Measurements from ENCODE around the gene RBMS1. TPM values are rescaled to one million over a fixed set of nuclear protein-coding genes. Genes with fewer than 3 reads are reported as not detected.

RBMS1 gene
- polyA plus RNA-seq, 1 donor (not counting 4 experiments of a cell fraction or from before 2014, with no cell fraction given), result 89.1 TPM

DNA sequence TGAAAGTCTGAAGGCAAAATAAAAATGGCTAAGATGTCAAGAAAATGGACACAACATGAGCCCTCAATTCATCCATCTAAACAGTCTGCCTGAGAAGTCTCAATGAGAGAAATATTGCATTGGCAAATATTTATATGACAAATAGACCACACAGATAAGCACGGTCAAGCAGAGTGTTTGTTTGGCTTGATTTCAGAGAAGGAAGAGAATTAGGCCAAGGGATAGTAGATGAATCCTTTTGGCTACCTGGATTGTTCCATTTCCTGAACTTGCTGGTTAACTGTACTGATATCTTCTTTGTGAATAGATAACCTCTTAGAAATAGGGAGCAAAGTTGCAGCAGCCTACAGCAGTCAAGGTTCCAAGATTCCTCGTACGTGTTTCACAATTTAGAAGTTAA lies 129.6 kb downstream of the RBMS1 start:
- no peaks in the 10 kb centered on the region for H4K20me1 ChIP-seq (ENCODE audit: control insufficient read depth, extremely low read depth, insufficient read depth, low read length)
- dilution Hi-C loops (cut with MboI; ENCODE audit: extremely low pct_ligation_motif_present, low sequenced_read_pairs), result no loop called here
- H3K36me3 ChIP-seq (ENCODE audit: control insufficient read depth in 2 of 2, extremely low read depth in 1 of 2, insufficient read depth in 2 of 2, low read length in 2 of 2), result peaks cover 5 to 20% of the 10 kb centered on the region in 2 experiments
- H3K4me2 ChIP-seq (ENCODE audit: control insufficient read depth, extremely low read depth, insufficient read depth, low read depth, low read length), result no peak overlapping the region
- DNase-seq (ENCODE audit: low read depth, low spot score) (no peak), FAIRE-seq (peak; percentile 76)
- H2AFZ ChIP-seq (ENCODE audit: control insufficient read depth, low read length), result no peak overlapping the region
- H3K27me3 ChIP-seq (ENCODE audit: control insufficient read depth, extremely low read depth, insufficient read depth, low read length), result no peaks in the 10 kb centered on the region
- TF ChIP-seq EZH2 (IDR thresholded peaks at IDR 0.05; ENCODE audit: low read length), result no peak
- TF ChIP-seq, protein P1, sequence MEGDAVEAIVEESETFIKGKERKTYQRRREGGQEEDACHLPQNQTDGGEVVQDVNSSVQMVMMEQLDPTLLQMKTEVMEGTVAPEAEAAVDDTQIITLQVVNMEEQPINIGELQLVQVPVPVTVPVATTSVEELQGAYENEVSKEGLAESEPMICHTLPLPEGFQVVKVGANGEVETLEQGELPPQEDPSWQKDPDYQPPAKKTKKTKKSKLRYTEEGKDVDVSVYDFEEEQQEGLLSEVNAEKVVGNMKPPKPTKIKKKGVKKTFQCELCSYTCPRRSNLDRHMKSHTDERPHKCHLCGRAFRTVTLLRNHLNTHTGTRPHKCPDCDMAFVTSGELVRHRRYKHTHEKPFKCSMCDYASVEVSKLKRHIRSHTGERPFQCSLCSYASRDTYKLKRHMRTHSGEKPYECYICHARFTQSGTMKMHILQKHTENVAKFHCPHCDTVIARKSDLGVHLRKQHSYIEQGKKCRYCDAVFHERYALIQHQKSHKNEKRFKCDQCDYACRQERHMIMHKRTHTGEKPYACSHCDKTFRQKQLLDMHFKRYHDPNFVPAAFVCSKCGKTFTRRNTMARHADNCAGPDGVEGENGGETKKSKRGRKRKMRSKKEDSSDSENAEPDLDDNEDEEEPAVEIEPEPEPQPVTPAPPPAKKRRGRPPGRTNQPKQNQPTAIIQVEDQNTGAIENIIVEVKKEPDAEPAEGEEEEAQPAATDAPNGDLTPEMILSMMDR (optimal IDR thresholded peaks at IDR 0.05 in 1 of 3, IDR thresholded peaks at IDR 0.05 in 1 of 3, conservative IDR thresholded peaks at IDR 0.05 in 1 of 3; ENCODE audit: extremely low read depth in 1 of 3, insufficient read depth in 2 of 3, low read length in 3 of 3), result no peak
- H3K9ac ChIP-seq (ENCODE audit: control insufficient read depth, extremely low read depth, insufficient read depth, low read length), result no peak overlapping the region
- no peak overlapping the region for H3K27ac ChIP-seq (ENCODE audit: control insufficient read depth, insufficient read depth, low read length)
- H3K79me2 ChIP-seq (ENCODE audit: control insufficient read depth, insufficient read depth, low read length), result peaks cover 95% of the 10 kb centered on the region
- no peaks in the 10 kb centered on the region for H3K4me1 ChIP-seq (ENCODE audit: control insufficient read depth, extremely low read depth, insufficient read depth, low read length)
- no peaks in the 10 kb centered on the region for H3K9me1 ChIP-seq (ENCODE audit: control insufficient read depth, extremely low read depth, insufficient read depth, low read length)
- no peak overlapping the region for H3K4me3 ChIP-seq (ENCODE audit: control insufficient read depth in 2 of 3, extremely low read depth in 1 of 3, insufficient read depth in 2 of 3, low read depth in 1 of 3, low read length in 3 of 3)
- no peaks in the 10 kb centered on the region for H3K9me3 ChIP-seq (ENCODE audit: control insufficient read depth, low read depth, low read length)

DNA sequence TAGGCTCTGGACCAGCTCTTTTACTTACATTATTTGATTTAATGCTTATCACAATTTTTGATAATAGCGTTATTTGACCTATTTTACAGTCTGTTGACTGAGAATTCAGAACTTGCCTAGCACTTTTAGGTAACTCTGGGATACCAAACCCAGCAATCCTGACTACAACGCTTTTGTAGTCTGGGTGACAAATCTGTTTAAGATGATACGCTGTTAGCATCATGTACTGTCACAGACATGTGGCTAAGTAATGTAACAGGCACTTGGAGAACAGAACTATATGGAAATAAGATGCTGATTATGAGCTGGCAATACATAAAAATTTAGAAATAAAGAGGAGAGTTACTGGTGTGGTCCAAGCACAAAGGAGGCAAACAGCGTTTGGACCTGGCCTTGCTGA lies 130.6 kb downstream of the RBMS1 start:
- no peaks in the 10 kb centered on the region for H3K9me3 ChIP-seq (ENCODE audit: control insufficient read depth, low read depth, low read length)
- H3K79me2 ChIP-seq (ENCODE audit: control insufficient read depth, insufficient read depth, low read length), result peaks cover 91% of the 10 kb centered on the region
- H3K9ac ChIP-seq (ENCODE audit: control insufficient read depth, extremely low read depth, insufficient read depth, low read length), result no peak overlapping the region

More for the DNA sequence above, 130.6 kb downstream of the RBMS1 start:
- Histone ChIP-seq H3K4me3 (ENCODE audit: control insufficient read depth in 2 of 3, extremely low read depth in 1 of 3, insufficient read depth in 2 of 3, low read depth in 1 of 3, low read length in 3 of 3) (no peak overlapping the region), H3K36me3 (ENCODE audit: control insufficient read depth in 2 of 2, extremely low read depth in 1 of 2, insufficient read depth in 2 of 2, low read length in 2 of 2) (peaks cover 5 to 20% of the 10 kb centered on the region in 2 experiments), H2AFZ (ENCODE audit: control insufficient read depth, low read length) (no peak overlapping the region), H4K20me1 (ENCODE audit: control insufficient read depth, extremely low read depth, insufficient read depth, low read length) (no peaks in the 10 kb centered on the region), H3K4me1 (ENCODE audit: control insufficient read depth, extremely low read depth, insufficient read depth, low read length) (peaks cover 6% of the 10 kb centered on the region), H3K4me2 (ENCODE audit: control insufficient read depth, extremely low read depth, insufficient read depth, low read depth, low read length) (no peak overlapping the region), H3K9me1 (ENCODE audit: control insufficient read depth, extremely low read depth, insufficient read depth, low read length) (no peaks in the 10 kb centered on the region), H3K27me3 (ENCODE audit: control insufficient read depth, extremely low read depth, insufficient read depth, low read length) (no peaks in the 10 kb centered on the region), H3K27ac (ENCODE audit: control insufficient read depth, insufficient read depth, low read length) (no peak overlapping the region)
- FAIRE-seq (peak; percentile 13), DNase-seq (ENCODE audit: low read depth, low spot score) (no peak)
- dilution Hi-C loops (cut with MboI; ENCODE audit: extremely low pct_ligation_motif_present, low sequenced_read_pairs), result no loop called here
- no peak for TF ChIP-seq EZH2 (IDR thresholded peaks at IDR 0.05; ENCODE audit: low read length)
- TF ChIP-seq, protein P1 (optimal IDR thresholded peaks at IDR 0.05 in 1 of 3, IDR thresholded peaks at IDR 0.05 in 1 of 3, conservative IDR thresholded peaks at IDR 0.05 in 1 of 3; ENCODE audit: extremely low read depth in 1 of 3, insufficient read depth in 2 of 3, low read length in 3 of 3), result no peak

All from keratinocyte (primary cell).